Femur (tissue), 1 donor: ENCODE measurements around the gene C19orf44.

ENCODE experiments used
- DNase-seq: peaks from one replicate; pipeline ENCODE4 v3.0.0-alpha.2; 2017

Gene C19orf44

DNA sequence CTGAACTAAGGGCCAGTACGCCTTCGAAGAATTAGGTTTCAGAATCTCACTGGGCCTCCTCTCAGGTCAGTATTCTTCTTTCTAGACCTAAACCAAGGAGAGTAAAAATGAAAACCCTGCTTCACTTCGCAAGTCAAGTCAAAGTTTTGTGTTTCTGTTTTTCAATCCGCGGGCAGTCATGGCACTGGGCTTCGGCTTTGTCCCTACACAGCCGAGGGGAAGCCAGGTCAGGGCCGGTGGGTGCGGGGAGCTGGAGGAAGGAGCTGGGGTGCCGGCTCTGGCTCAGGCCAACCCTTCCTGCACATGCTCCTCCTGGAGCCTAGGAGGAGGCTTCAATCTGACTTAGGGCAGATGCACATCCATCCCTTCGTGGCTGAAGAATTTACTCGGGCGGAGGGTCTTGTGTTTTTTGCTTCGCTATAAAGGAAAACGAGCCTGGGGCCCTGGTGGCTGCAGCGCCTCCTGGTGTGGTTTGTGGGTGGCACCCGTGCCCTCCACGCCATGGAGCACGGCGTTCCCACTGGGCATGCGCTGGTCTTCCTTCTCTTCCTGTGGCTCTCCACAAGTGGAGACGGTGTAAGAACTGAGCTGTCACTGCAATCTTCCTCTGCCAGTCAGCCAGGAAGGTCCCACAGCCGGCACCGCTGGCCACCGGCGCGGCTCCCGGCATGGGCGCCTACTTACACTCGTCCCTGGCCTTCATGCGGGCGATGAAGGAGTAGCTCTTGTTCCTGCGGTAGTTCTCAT lies 22.5 kb downstream of the C19orf44 start:
- no peak for DNase-seq

DNA sequence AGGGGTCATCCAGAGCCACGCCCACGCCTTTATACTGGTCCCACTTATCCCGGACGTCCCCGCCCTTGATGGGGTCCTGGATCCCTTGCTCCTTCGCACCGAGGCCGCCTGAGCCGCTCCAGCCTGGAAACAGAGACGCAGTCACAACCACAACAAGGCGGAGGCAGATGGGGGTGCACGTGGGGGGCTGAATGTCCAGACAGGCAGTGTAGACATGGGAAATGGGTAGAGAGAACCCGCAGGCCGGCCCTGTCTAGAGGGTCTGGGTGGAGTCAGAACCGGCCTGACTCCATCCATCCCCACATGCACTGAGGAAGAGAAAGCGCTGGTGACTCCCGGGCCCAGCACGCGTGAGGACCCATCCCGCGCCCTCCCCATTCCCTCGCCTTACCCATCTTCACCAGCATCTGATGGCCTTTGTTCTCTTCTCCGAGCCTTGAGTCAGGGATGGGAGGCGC lies 23.1 kb downstream of the C19orf44 start:
- no peak for DNase-seq

- DNase-seq: no peak
Measured at GRCh38 chr19:16520074-16520973, 24.1 kb downstream of the C19orf44 start.

GRCh38 chr19:16520986-16521624 lies 24.9 kb downstream of the C19orf44 start:
- DNase-seq: no peak

DNA sequence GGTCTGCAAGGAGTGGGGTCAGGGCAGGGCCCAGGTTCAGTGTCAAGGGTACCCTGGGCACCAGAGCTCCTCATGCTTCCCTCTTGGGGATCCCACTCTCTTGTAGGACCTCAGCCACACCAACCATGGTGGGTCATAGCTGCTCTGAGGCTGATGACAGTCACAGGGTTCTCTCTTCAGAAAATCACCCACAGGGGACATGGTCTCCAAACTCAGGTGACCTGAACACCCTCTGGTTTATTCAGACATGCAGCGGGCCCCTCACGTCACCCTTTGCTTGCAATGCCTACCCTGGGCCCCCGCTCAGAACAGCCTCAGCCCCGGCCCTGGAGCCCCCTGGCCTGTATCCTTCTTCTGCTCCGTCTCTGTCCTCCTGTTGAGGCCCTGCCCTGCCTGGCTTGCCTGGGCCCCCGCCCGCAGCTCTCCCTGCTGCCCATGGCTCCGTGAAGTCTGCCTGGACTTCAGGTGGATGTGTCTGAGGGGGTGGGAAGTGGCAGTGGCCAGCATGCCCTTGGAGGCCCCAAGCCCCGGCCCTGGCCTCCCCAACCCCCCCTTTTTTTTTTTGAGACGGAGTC lies 25.6 kb downstream of the C19orf44 start:
- DNase-seq: no peak

- DNase-seq: no peak
Measured at GRCh38 chr19:16522559-16523377, 26.6 kb downstream of the C19orf44 start.

- no peak for DNase-seq
Measured at GRCh38 chr19:16524991-16525734, 29.0 kb downstream of the C19orf44 start.

DNA sequence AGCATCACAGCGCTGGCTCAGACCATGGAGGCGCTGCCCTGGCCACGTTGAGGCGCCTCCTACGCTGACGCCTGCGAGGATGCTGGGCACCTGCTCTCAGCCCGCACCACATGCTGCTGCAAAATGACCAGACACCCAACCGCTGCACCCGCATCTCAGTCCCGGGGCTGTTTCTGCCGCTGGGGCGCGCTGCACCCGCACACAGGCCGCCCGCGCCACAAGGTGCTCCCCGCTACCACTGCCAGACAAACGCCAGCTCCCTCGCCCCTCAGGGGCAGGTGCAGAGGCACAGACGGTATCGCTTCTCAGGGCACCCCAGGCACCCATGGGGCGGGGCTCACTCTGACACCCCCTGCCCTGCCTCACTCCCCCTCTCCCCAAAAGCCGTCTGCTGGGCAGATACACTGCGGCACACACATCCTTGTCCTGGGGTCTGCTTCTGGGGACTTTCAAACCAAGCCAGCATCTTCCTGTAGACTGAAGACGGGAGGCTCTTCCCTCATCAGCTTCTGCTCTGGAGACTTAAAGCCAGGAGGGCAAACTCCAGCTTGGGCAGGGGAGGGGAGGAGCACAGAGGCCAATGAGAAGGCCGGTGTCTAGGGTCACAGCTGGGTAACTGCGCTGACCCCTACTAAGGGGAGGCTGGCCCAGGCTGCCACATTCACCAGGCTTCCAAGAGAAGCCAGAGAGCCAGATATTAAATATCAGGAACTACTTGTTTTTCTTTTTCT lies 29.7 kb downstream of the C19orf44 start:
- DNase-seq: no peak

- DNase-seq: no peak
Measured at GRCh38 chr19:16527334-16527935, 31.2 kb downstream of the C19orf44 start.

- no peak for DNase-seq
Measured at GRCh38 chr19:16527971-16528521, 31.9 kb downstream of the C19orf44 start.

DNA sequence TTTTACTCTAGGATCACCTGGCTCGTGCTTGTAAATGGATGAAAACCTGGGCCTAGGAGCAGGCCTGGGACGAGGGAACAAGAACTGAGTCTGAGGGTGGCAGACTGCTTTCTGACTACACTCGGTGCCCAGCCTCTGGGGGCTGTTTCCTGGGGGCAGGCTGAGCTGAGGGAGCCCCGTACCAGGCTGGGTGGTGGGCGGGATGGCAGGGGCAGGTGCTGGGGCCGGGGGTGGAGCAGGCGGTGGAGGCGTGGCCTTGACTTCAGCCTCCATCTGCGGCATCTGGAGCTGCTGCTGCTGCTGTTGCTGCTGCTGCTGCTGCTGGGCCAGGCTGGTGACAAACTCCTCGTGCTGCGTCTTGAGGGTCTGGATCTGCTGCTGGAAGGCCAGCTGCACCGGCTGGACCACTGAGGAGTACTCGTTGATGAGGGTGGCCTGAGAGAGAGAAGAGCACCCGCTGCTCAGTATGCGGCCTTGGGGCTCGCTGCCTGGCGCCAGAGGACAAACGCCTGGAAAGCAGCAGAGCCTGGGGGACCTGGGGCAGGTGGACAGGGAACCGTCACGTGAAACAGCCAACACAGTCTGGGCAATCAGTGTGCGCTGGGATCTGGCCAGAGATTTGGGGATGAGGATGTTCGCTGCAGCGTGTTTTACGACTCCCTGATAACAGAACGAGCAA lies 33.4 kb downstream of the C19orf44 start:
- DNase-seq: no peak

GRCh38 chr19:16530540-16531379 lies 34.6 kb downstream of the C19orf44 start:
- DNase-seq: no peak

DNA sequence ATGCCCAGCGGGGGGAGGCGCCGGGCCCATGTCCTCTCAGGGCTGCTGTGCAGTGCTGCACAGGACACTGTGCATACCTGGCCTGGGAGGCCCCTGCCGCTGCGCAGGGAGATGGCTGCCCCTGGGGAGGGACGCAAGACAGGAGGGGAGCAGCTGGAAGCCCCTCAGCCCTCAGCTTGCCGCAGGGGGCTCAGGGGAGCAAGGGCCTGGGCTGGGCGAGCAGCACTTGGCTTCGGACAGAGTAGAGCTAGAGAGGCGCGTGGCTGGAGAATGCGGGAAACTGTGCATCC lies 35.1 kb downstream of the C19orf44 start:
- DNase-seq: no peak

DNA sequence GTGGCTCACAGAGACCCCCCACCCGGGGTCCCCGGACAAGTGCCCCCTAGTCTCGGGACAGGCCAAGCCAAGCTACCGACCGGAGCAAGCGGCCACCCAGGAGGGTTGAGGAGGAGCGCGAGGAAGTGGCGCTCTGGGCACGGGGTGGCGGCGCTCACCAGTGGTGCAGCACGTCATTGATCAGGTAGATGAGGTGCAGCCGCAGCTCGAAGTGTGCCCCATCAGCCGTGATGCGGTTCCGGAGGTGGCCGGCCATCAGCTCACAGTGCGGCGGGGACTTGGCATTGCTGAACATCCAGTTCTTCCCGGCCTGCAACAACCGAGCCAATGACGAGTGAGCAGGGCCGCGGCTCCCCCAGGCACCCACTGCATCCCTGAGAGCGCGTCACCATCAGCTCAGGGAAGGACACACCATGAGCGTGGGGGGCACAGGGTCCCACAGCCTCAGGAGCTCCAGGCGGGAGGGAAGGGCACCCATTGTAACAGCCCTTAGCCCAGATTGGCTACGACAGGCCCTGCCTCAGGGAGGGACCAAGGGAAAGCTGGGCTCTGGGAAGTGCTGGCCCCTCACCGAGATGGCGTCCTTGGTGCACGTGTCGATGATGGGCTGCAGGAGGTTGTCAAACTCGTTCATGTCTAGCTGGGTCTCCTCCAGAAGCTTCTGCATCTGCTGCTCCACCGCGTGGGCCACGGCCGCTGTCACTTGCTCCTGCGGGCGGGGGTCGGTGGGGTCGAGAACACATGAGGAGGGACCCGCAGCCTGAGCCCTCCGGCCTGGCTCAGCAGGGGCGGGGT lies 36.4 kb downstream of the C19orf44 start:
- DNase-seq: no peak

DNA sequence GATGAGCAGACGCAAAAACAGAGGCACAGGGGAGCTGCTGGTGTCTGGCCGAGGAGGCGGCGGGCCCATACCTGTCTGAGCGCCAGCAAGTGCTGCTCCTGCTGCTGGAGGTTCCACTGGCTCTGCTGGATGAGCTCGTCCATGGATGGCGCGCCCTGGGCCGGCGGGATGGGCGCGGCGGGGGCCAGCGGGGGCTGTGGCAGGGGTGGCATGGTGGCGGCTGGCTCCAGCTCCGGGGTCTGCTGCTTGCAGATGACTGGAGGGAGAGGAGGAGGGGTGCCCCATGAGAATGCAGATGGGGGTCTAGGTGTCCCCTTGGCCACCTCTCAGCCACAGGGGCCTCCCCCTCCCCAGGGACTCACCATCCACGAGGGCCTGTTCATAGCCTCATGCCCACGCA lies 39.2 kb downstream of the C19orf44 start:
- no peak for DNase-seq

DNA sequence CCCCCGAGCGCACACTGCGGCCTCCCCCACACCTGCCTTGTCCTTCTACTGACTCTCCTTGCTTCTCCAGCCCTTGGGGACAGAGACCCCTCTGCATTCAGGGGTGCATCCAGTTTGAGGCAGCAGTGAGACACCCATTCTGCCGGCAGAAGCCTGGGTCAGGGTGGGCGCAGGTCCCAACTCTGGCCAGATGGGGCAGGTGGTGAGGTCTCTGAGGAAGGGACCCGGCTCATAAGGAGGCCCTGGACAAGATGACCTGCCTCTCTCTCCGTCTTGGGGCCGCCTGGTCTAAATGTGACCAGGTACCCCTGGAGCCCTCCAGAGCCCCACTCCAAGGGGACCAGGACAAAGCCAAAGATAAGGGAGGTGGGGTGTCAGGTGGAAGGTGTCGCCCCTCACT lies 39.9 kb downstream of the C19orf44 start:
- DNase-seq: no peak

GRCh38 chr19:16537111-16537510 lies 40.9 kb downstream of the C19orf44 start:
- DNase-seq: no peak

DNA sequence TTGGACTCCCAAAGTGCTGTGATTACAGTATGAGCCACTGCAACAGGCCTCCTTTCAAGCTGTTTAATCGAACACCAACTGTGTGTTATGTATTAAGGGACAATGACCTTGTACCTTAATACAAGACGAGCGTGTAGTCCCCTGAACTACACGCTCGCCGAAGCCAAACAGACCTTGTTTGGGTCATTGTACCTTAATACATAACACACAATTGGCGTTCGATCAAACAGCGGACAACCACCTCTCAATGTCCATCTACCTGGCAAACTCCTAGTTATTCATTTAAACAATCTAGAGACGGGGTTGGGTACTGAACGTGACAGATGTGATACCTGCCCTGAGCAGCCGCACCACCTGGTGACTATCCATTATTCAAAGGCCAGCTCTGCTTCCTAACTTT lies 44.8 kb downstream of the C19orf44 start:
- DNase-seq: no peak
